SK-N-SH (cell line): ENCODE measurements around the gene PLEKHM3. TPM values are rescaled to one million over a fixed set of nuclear protein-coding genes. Genes with fewer than 3 reads are reported as not detected.

Experiments
- CTCF ChIA-PET: fragments of 300-600, 350-600 bp; formaldehyde crosslinking; extraction: SDS; loops from one replicate; lab custom pipeline; 2021; lab: Yijun Ruan, JAX
- POLR2A ChIA-PET: fragments of 350-600 bp; sonication (Branson Sonifier 250); formaldehyde crosslinking; extraction: SDS; loops from one replicate; lab custom pipeline; 2020; ENCODE audit warnings: antibody characterized with exemption, inconsistent platforms; lab: Yijun Ruan, JAX
- DNase-seq: peaks from one replicate; pipeline ENCODE4 v3.0.0; 2012
- H2AFZ ChIP-seq: fragments of 200-600 bp; sonication (generic); 2 replicates; pipeline ENCODE4 v1.8.1; 2016; ENCODE audit warnings: antibody characterized with exemption, mild to moderate bottlenecking, low read depth
- H3F3A ChIP-seq: fragments of 200-600 bp; sonication (generic); replicated peaks from 2 replicates; pipeline ENCODE3; 2016; ENCODE audit warnings: antibody characterized with exemption, mild to moderate bottlenecking; ENCODE audit not compliant: insufficient read depth
- H3K27ac ChIP-seq, 2 experiments: fragments of 200-500 bp in 1 of 2; fragments of 200-600 bp in 1 of 2; sonication (Bioruptor generic) in 1 of 2; sonication (generic), shearing (Covaris generic) in 1 of 2; 2 replicates each; pipeline versions ENCODE4 v1.5.1 to v1.6.1; 2014 to 2016; ENCODE audit warnings: low read depth in 2 of 2, inconsistent platforms in 1 of 2, low read length in 1 of 2, mild to moderate bottlenecking in 1 of 2, mixed read lengths in 1 of 2
- H3K27me3 ChIP-seq: fragments of 200-600 bp; sonication (generic), shearing (Covaris generic); 2 replicates; pipeline ENCODE4 v1.6.1; 2016; ENCODE audit warnings: mixed run types; ENCODE audit not compliant: insufficient read depth
- H3K36me3 ChIP-seq, 2 experiments: fragments of 200-500 bp in 1 of 2; fragments of 200-600 bp in 1 of 2; sonication (Bioruptor generic) in 1 of 2; sonication (generic) in 1 of 2; replicated peaks in 1 of 2; 2 replicates each; pipeline versions ENCODE3 to v1.5.1; 2014 to 2016; ENCODE audit warnings: low read length in 1 of 2, mild to moderate bottlenecking in 1 of 2; ENCODE audit not compliant: insufficient read depth in 2 of 2, control insufficient read depth in 1 of 2
- H3K4me1 ChIP-seq, 2 experiments: fragments of 200-500 bp in 1 of 2; fragments of 200-600 bp in 1 of 2; sonication (Bioruptor generic) in 1 of 2; sonication (generic), shearing (Covaris generic) in 1 of 2; 2 replicates each; pipeline versions ENCODE4 v1.5.1 to v1.6.1; 2014 to 2016; ENCODE audit warnings: low read depth in 1 of 2, low read length in 1 of 2, mixed run types in 1 of 2; ENCODE audit not compliant: insufficient read depth in 2 of 2, control insufficient read depth in 1 of 2
- H3K4me2 ChIP-seq: fragments of 200-600 bp; sonication (generic), shearing (Covaris generic); 2 replicates; pipeline ENCODE4 v1.6.1; 2017; ENCODE audit warnings: mixed run types
- H3K4me3 ChIP-seq, 2 experiments: fragments of 200-500 bp in 1 of 2; fragments of 200-600 bp in 1 of 2; sonication (Bioruptor generic) in 1 of 2; sonication (generic), shearing (Covaris generic) in 1 of 2; 2 replicates each; pipeline versions ENCODE4 v1.5.1 to v1.8.1; 2014 to 2016; ENCODE audit warnings: low read depth in 2 of 2, inconsistent platforms in 1 of 2, low read length in 1 of 2, mild to moderate bottlenecking in 1 of 2, mixed read lengths in 1 of 2, moderate library complexity in 1 of 2
- H3K79me2 ChIP-seq: fragments of 200-600 bp; sonication (generic); 2 replicates; pipeline ENCODE4 v1.8.1; 2017; ENCODE audit warnings: mild to moderate bottlenecking; ENCODE audit not compliant: insufficient read depth
- H3K9ac ChIP-seq: fragments of 200-600 bp; sonication (generic); 2 replicates; pipeline ENCODE4 v1.6.1; 2017; ENCODE audit warnings: mixed run types
- H3K9me2 ChIP-seq: fragments of 200-600 bp; sonication (generic); 2 replicates; pipeline ENCODE4 v1.6.1; 2017; ENCODE audit warnings: mixed run types
- H3K9me3 ChIP-seq: fragments of 200-600 bp; sonication (generic); 2 replicates; pipeline ENCODE4 v1.6.1; 2017; ENCODE audit warnings: mixed run types, mild to moderate bottlenecking, moderate library complexity
- H4K20me1 ChIP-seq: fragments of 200-600 bp; sonication (generic); 2 replicates; pipeline ENCODE4 v1.6.1; 2017; ENCODE audit warnings: mild to moderate bottlenecking, mixed run types; ENCODE audit not compliant: insufficient read depth
- ELF1 ChIP-seq: IDR thresholded peaks from 2 replicates; pipeline ENCODE4 v1.4.0; 2012
- EP300 ChIP-seq, 2 experiments: IDR thresholded peaks; 2 replicates each; pipeline versions ENCODE4 v1.4.0 to v1.6.1; 2012; ENCODE audit warnings: borderline replicate concordance in 1 of 2, low read depth in 1 of 2, low read length in 1 of 2
- FOSL2 ChIP-seq: IDR thresholded peaks from 2 replicates; pipeline ENCODE4 v1.4.0; 2012; ENCODE audit warnings: low read depth, mild to moderate bottlenecking, moderate library complexity, borderline replicate concordance
- FOXJ3 ChIP-seq: sonication (generic); formaldehyde crosslinking; IDR thresholded peaks from 2 replicates; pipeline ENCODE4 v1.5.1; 2020; ENCODE audit warnings: mild to moderate bottlenecking, missing genetic modification reagents
- GABPA ChIP-seq: IDR thresholded peaks from 2 replicates; pipeline ENCODE4 v1.4.0; 2012; ENCODE audit warnings: low read depth, mild to moderate bottlenecking
- GATA2 ChIP-seq: sonication (generic); formaldehyde crosslinking; IDR thresholded peaks from 2 replicates; pipeline ENCODE4 v1.5.0; 2020; ENCODE audit warnings: mild to moderate bottlenecking, missing genetic modification reagents
- JUND ChIP-seq: IDR thresholded peaks from 2 replicates; pipeline ENCODE4 v1.4.0; 2012
- MAX ChIP-seq: IDR thresholded peaks from 2 replicates; pipeline ENCODE4 v1.4.0; 2012; ENCODE audit warnings: low read depth
- MXI1 ChIP-seq: IDR thresholded peaks from 2 replicates; pipeline ENCODE4 v1.6.1; 2012; ENCODE audit warnings: mild to moderate bottlenecking, low read depth, low read length, improper control_type of control experiment
- NFIC ChIP-seq: IDR thresholded peaks from 2 replicates; pipeline ENCODE4 v1.4.0; 2012; ENCODE audit warnings: borderline replicate concordance
- PBX3 ChIP-seq: IDR thresholded peaks from 2 replicates; pipeline ENCODE4; 2012
- POLR2AphosphoS5 ChIP-seq: IDR thresholded peaks from 2 replicates; pipeline ENCODE4 v1.6.1; 2012; ENCODE audit warnings: low read depth, low read length
- RAD21 ChIP-seq: IDR thresholded peaks from 2 replicates; pipeline ENCODE4 v1.6.1; 2012; ENCODE audit warnings: mild to moderate bottlenecking, low read length
- RCOR1 ChIP-seq: fragments of 150-350 bp; IDR thresholded peaks from 2 replicates; pipeline ENCODE4 v1.6.1; 2017; ENCODE audit warnings: antibody characterized with exemption, low read length
- REST ChIP-seq: IDR thresholded peaks from 2 replicates; pipeline ENCODE4 v1.6.1; 2012; ENCODE audit warnings: mild to moderate bottlenecking, low read depth, low read length, moderate library complexity
- RXRA ChIP-seq: IDR thresholded peaks from 2 replicates; pipeline ENCODE4 v1.4.0; 2012; ENCODE audit warnings: low read depth, mild to moderate bottlenecking, borderline replicate concordance
- SMC3 ChIP-seq: IDR thresholded peaks from 2 replicates; pipeline ENCODE4 v1.6.1; 2012; ENCODE audit warnings: low read depth, low read length, improper control_type of control experiment
- USF1 ChIP-seq: IDR thresholded peaks from 2 replicates; pipeline ENCODE4 v1.4.0; 2012; ENCODE audit warnings: low read depth, borderline replicate concordance
- USF2 ChIP-seq: fragments of 150-350 bp; IDR thresholded peaks from 2 replicates; pipeline ENCODE4 v1.6.1; 2017; ENCODE audit warnings: antibody characterized with exemption, low read length, low read depth, borderline replicate concordance
- WGBS: methylation state at CpG from one replicate; pipeline ENCODE4 v1.1.6; 2017; ENCODE audit warnings: low lambda C conversion rate; 5-methylcytosine and 5-hydroxymethylcytosine counted together
- polyA plus RNA-seq, 3 experiments: library from polyadenylated mRNA; depleted of rRNA; stranded (reverse); fragments of >200 nt; gene quantifications; 2 replicates each; pipeline ENCODE4 v1.2.3, GENCODE V29; 2012

Gene PLEKHM3
- polyA plus RNA-seq, 1 of the 3 experiments (the other 2 are of a cell fraction): 1.9 TPM

GRCh38 chr2:207901401-207901800, 123.9 kb downstream of the PLEKHM3 start:
- DNase-seq: no peak
- H3F3A ChIP-seq: no peaks in the 10 kb centered on the region
- 88% methylated on average over 4 of the region's 4 CpGs for WGBS
- H3K27me3 ChIP-seq: no peaks in the 10 kb centered on the region
- H3K9me3 ChIP-seq: no peaks in the 10 kb centered on the region
- H2AFZ ChIP-seq: no peak overlapping the region
- TF ChIP-seq MAX (no peak), EP300 (IDR thresholded peaks at IDR 0.05; ENCODE audit: borderline replicate concordance in 1 of 2, low read depth in 1 of 2, low read length in 1 of 2) (no peak), USF2 (no peak), ELF1 (no peak), REST (no peak), POLR2AphosphoS5 (no peak), RAD21 (no peak), NFIC (no peak), MXI1 (no peak)
- H3K4me2 ChIP-seq: no peak overlapping the region
- H3K79me2 ChIP-seq: no peaks in the 10 kb centered on the region
- H4K20me1 ChIP-seq: no peaks in the 10 kb centered on the region
- peaks cover 0 to 8% of the 10 kb centered on the region in 2 experiments; a peak in 2 of 4 replicates for H3K4me1 ChIP-seq
- no peaks in the 10 kb centered on the region for H3K9me2 ChIP-seq
- H3K9ac ChIP-seq: no peak overlapping the region
- H3K36me3 ChIP-seq: no peaks in the 10 kb centered on the region
- CTCF ChIA-PET: no interaction called here
- no peak overlapping the region for H3K4me3 ChIP-seq
- H3K27ac ChIP-seq: no peak overlapping the region
- POLR2A ChIA-PET: no interaction called here

- WGBS: 95% methylated on average over 8 of the region's 8 CpGs
- Histone ChIP-seq H3K4me2 (no peak overlapping the region), H3K4me3 (no peak overlapping the region), H3F3A (no peaks in the 10 kb centered on the region), H3K36me3 (no peaks in the 10 kb centered on the region), H4K20me1 (no peaks in the 10 kb centered on the region), H3K27ac (no peak overlapping the region), H3K9me3 (no peaks in the 10 kb centered on the region), H3K9me2 (no peaks in the 10 kb centered on the region), H2AFZ (no peak overlapping the region), H3K27me3 (no peaks in the 10 kb centered on the region), H3K4me1 (no peaks in the 10 kb centered on the region; a peak in 1 of 4 replicates), H3K79me2 (no peaks in the 10 kb centered on the region), H3K9ac (no peak overlapping the region)
- TF ChIP-seq REST: no peak
- TF ChIP-seq EP300 (IDR thresholded peaks at IDR 0.05; ENCODE audit: borderline replicate concordance in 1 of 2, low read depth in 1 of 2, low read length in 1 of 2): no peak
- TF ChIP-seq JUND: no peak
- TF ChIP-seq POLR2AphosphoS5: no peak
- TF ChIP-seq GABPA: no peak
- no peak for TF ChIP-seq FOSL2
- TF ChIP-seq SMC3: no peak
- no peak for TF ChIP-seq PBX3
- no peak for TF ChIP-seq FOXJ3 (CRISPR knock-in tag)
- TF ChIP-seq USF1: no peak
- no peak for TF ChIP-seq RXRA
- TF ChIP-seq RCOR1: no peak
- no peak for TF ChIP-seq GATA2 (CRISPR knock-in tag)
- DNase-seq: no peak
- ChIA-PET POLR2A (no interaction called here), CTCF (no interaction called here)
Measured at GRCh38 chr2:207898354-207898695, 127.0 kb downstream of the PLEKHM3 start.
